SK-N-SH treated with all-trans-retinoic acid at 6 μM for 48 hours (cell line): Measurements from ENCODE around the gene GNAS.

Experiments
- ATAC-seq: fragments of 200-7000 bp; cut with Tn5 transposase; 3 replicates; pipeline ENCODE4 v1.9.1; 2020; ENCODE audit warnings: mild to moderate bottlenecking, moderate library complexity
- ARNTL ChIP-seq: fragments of 450-650 bp; formaldehyde crosslinking; IDR thresholded peaks from 2 replicates; pipeline ENCODE4 v1.5.0; 2020; ENCODE audit warnings: low read depth, mild to moderate bottlenecking, moderate library complexity, borderline replicate concordance
- BACH2 ChIP-seq: fragments of 250-450 bp; sonication (Bioruptor Pico); IDR thresholded peaks from 2 replicates; pipeline ENCODE4 v1.9.0; 2021; ENCODE audit warnings: mild to moderate bottlenecking, borderline replicate concordance
- CSDC2 ChIP-seq: fragments of 250-450 bp; sonication (Bioruptor Pico); IDR thresholded peaks from 2 replicates; pipeline ENCODE4 v1.5.0; 2020; ENCODE audit warnings: mild to moderate bottlenecking, moderate library complexity
- ESRRG ChIP-seq: fragments of 250-450 bp; sonication (Bioruptor Pico); IDR thresholded peaks from 2 replicates; pipeline ENCODE4 v1.6.1; 2021; ENCODE audit warnings: mild to moderate bottlenecking
- GLIS3 ChIP-seq: fragments of 250-450 bp; sonication (Bioruptor Pico); IDR thresholded peaks from 2 replicates; pipeline ENCODE4 v1.5.0; 2020; ENCODE audit warnings: mild to moderate bottlenecking, moderate library complexity
- ISL1 ChIP-seq: fragments of 250-450 bp; sonication (Bioruptor Pico); IDR thresholded peaks from 2 replicates; pipeline ENCODE4 v2.1.2; 2022; ENCODE audit warnings: mild to moderate bottlenecking, moderate library complexity
- OSR1 ChIP-seq: fragments of 250-450 bp; sonication (Bioruptor Pico); IDR thresholded peaks from 2 replicates; pipeline ENCODE4 v1.8.0; 2022; ENCODE audit warnings: moderate library complexity, mild to moderate bottlenecking, inconsistent platforms
- PPARA ChIP-seq: fragments of 250-450 bp; sonication (Bioruptor Pico); IDR thresholded peaks from 2 replicates; pipeline ENCODE4 v1.5.0; 2020; ENCODE audit warnings: mild to moderate bottlenecking, borderline replicate concordance
- RARB ChIP-seq: fragments of 250-450 bp; sonication (Bioruptor Pico); IDR thresholded peaks from 2 replicates; pipeline ENCODE4 v1.8.0; 2021; ENCODE audit warnings: mild to moderate bottlenecking, moderate library complexity
- SNAI2 ChIP-seq: fragments of 250-450 bp; sonication (Bioruptor Pico); IDR thresholded peaks from 2 replicates; pipeline ENCODE4 v1.5.0; 2020; ENCODE audit warnings: mild to moderate bottlenecking, moderate library complexity
- TCF4 ChIP-seq: fragments of 250-450 bp; sonication (Bioruptor Pico); IDR thresholded peaks from 2 replicates; pipeline ENCODE4 v1.8.0; 2021; ENCODE audit warnings: mild to moderate bottlenecking, moderate library complexity, borderline replicate concordance
- TOX ChIP-seq: fragments of 250-450 bp; sonication (Bioruptor Pico); IDR thresholded peaks from 2 replicates; pipeline ENCODE4 v1.8.0; 2021; ENCODE audit warnings: mild to moderate bottlenecking, moderate library complexity, borderline replicate concordance
- ZC3H10 ChIP-seq: fragments of 250-450 bp; sonication (Bioruptor Pico); IDR thresholded peaks from 2 replicates; pipeline ENCODE4 v1.5.1; 2021; ENCODE audit warnings: mild to moderate bottlenecking, moderate library complexity
- ZFP3 ChIP-seq: fragments of 250-450 bp; sonication (Bioruptor Pico); IDR thresholded peaks from 2 replicates; pipeline ENCODE4 v1.5.0; 2020; ENCODE audit warnings: mild to moderate bottlenecking, moderate library complexity
- ZFP30 ChIP-seq: fragments of 450-650 bp; formaldehyde crosslinking; IDR thresholded peaks from 2 replicates; pipeline ENCODE4 v1.5.0; 2022; ENCODE audit warnings: mild to moderate bottlenecking, moderate library complexity
- ZNF70 ChIP-seq: fragments of 450-650 bp; formaldehyde crosslinking; IDR thresholded peaks from 2 replicates; pipeline ENCODE4 v1.5.0; 2020; ENCODE audit warnings: mild to moderate bottlenecking, moderate library complexity
- ZNF8 ChIP-seq: fragments of 450-650 bp; formaldehyde crosslinking; IDR thresholded peaks from 2 replicates; pipeline ENCODE4 v1.5.0; 2020; ENCODE audit warnings: mild to moderate bottlenecking, moderate library complexity
- TF ChIP-seq, protein P1 (sequence below): fragments of 250-450 bp; sonication (Bioruptor Pico); IDR thresholded peaks from 2 replicates; pipeline ENCODE4 v1.8.0; 2020; ENCODE audit warnings: mild to moderate bottlenecking, moderate library complexity, borderline replicate concordance
- TF ChIP-seq, protein P2 (sequence below): fragments of 250-450 bp; sonication (Bioruptor Pico); IDR thresholded peaks from 2 replicates; pipeline ENCODE4 v1.5.1; 2020; ENCODE audit warnings: low read depth, mild to moderate bottlenecking, moderate library complexity
- TF ChIP-seq, protein P3 (sequence below): fragments of 250-450 bp; sonication (Bioruptor Pico); IDR thresholded peaks from 2 replicates; pipeline ENCODE4 v1.8.0; 2021; ENCODE audit warnings: low read depth, mild to moderate bottlenecking, moderate library complexity, borderline replicate concordance
- TF ChIP-seq, protein P4 (sequence below): fragments of 250-450 bp; sonication (Bioruptor Pico); IDR thresholded peaks from 2 replicates; pipeline ENCODE4 v1.5.1; 2021; ENCODE audit warnings: mild to moderate bottlenecking, moderate library complexity

Gene GNAS

DNA sequence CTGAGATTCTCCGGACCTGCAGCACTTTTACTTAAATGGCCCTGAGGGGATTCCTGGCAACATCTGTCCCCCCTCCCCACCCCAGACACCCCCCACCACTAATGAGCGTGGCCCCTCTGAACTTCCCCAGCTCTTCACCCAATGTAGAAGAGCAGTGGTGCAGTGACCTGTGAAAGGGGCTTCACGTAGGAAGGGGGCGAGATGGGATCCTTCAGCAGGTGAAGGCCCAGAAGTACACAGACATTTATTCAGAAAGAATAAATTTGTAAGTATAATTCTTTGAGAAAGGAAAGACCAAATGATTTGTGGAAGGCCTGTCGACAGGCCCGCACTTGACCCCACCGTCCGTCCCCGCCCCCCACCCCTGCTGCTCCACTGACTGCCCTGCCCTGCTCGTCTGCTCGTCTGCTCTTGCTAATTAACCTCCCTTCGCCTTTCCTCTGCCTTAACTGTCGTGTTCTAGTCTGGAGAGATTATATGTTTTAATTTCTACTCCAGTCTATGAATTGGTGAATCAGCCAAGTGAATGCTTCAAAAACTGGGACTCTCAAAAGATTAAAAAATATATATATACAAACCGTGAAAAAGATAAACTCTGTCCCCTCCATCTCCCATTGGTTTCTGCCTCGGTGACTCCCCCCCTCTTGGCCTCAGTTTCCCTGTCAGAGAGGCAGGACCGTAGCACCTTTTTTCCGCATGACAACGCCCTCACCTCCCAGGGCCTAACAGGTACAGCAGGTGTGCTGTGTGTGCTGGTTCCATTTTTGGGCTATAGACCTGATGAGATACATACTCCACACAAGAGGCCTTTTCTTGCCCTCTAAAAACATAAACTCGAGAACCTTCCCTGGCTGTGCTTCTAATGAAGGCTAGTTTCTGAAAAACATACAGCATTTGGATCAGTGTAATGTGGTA is 49.2 kb downstream of the GNAS start (continued):
- TF ChIP-seq, protein P1, sequence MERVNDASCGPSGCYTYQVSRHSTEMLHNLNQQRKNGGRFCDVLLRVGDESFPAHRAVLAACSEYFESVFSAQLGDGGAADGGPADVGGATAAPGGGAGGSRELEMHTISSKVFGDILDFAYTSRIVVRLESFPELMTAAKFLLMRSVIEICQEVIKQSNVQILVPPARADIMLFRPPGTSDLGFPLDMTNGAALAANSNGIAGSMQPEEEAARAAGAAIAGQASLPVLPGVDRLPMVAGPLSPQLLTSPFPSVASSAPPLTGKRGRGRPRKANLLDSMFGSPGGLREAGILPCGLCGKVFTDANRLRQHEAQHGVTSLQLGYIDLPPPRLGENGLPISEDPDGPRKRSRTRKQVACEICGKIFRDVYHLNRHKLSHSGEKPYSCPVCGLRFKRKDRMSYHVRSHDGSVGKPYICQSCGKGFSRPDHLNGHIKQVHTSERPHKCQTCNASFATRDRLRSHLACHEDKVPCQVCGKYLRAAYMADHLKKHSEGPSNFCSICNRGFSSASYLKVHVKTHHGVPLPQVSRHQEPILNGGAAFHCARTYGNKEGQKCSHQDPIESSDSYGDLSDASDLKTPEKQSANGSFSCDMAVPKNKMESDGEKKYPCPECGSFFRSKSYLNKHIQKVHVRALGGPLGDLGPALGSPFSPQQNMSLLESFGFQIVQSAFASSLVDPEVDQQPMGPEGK (CRISPR knock-in tag) = no peak
- TF ChIP-seq, protein P2, sequence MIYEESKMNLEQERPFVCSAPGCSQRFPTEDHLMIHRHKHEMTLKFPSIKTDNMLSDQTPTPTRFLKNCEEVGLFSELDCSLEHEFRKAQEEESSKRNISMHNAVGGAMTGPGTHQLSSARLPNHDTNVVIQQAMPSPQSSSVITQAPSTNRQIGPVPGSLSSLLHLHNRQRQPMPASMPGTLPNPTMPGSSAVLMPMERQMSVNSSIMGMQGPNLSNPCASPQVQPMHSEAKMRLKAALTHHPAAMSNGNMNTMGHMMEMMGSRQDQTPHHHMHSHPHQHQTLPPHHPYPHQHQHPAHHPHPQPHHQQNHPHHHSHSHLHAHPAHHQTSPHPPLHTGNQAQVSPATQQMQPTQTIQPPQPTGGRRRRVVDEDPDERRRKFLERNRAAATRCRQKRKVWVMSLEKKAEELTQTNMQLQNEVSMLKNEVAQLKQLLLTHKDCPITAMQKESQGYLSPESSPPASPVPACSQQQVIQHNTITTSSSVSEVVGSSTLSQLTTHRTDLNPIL = no peak
- no peak for TF ChIP-seq PPARA (CRISPR knock-in tag)
- no peak for TF ChIP-seq BACH2
- TF ChIP-seq SNAI2 (CRISPR knock-in tag) = no peak
- TF ChIP-seq RARB = no peak
- no peak for TF ChIP-seq ZC3H10 (CRISPR knock-in tag)
- no peak for TF ChIP-seq TCF4 (CRISPR knock-in tag)
- no peak for TF ChIP-seq TOX (CRISPR knock-in tag)

DNA sequence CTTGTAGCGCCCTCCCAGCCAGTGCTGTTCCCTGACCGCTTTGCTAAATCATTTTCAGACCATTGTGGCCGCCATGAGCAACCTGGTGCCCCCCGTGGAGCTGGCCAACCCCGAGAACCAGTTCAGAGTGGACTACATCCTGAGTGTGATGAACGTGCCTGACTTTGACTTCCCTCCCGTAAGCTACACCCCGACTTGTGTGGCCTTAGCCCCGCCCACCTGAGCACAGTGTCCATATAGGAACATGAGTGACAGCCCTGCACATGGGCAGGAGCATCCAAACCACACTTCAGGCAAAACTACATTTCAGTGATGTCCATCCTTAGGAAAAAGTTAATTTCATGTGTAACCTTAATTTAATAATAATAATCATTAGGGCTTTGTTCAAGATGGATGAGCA is 51.1 kb downstream of the GNAS start:
- TF ChIP-seq ESRRG (CRISPR knock-in tag) (no peak), RARB (no peak), ARNTL (CRISPR knock-in tag) (no peak), OSR1 (CRISPR knock-in tag) (no peak), ISL1 (CRISPR knock-in tag) (no peak), CSDC2 (CRISPR knock-in tag) (no peak), ZFP30 (CRISPR knock-in tag) (no peak), ZNF70 (CRISPR knock-in tag) (no peak), SNAI2 (CRISPR knock-in tag) (no peak), ZFP3 (CRISPR knock-in tag) (no peak), GLIS3 (CRISPR knock-in tag) (no peak), BACH2 (no peak)
- TF ChIP-seq, protein P3, sequence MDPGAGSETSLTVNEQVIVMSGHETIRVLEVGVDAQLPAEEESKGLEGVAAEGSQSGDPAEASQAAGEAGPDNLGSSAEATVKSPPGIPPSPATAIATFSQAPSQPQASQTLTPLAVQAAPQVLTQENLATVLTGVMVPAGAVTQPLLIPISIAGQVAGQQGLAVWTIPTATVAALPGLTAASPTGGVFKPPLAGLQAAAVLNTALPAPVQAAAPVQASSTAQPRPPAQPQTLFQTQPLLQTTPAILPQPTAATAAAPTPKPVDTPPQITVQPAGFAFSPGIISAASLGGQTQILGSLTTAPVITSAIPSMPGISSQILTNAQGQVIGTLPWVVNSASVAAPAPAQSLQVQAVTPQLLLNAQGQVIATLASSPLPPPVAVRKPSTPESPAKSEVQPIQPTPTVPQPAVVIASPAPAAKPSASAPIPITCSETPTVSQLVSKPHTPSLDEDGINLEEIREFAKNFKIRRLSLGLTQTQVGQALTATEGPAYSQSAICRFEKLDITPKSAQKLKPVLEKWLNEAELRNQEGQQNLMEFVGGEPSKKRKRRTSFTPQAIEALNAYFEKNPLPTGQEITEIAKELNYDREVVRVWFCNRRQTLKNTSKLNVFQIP (CRISPR knock-in tag) = no peak
- TF ChIP-seq, protein P4, sequence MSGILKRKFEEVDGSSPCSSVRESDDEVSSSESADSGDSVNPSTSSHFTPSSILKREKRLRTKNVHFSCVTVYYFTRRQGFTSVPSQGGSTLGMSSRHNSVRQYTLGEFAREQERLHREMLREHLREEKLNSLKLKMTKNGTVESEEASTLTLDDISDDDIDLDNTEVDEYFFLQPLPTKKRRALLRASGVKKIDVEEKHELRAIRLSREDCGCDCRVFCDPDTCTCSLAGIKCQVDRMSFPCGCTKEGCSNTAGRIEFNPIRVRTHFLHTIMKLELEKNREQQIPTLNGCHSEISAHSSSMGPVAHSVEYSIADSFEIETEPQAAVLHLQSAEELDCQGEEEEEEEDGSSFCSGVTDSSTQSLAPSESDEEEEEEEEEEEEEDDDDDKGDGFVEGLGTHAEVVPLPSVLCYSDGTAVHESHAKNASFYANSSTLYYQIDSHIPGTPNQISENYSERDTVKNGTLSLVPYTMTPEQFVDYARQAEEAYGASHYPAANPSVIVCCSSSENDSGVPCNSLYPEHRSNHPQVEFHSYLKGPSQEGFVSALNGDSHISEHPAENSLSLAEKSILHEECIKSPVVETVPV (CRISPR knock-in tag) = no peak
- ATAC-seq = no peak

DNA sequence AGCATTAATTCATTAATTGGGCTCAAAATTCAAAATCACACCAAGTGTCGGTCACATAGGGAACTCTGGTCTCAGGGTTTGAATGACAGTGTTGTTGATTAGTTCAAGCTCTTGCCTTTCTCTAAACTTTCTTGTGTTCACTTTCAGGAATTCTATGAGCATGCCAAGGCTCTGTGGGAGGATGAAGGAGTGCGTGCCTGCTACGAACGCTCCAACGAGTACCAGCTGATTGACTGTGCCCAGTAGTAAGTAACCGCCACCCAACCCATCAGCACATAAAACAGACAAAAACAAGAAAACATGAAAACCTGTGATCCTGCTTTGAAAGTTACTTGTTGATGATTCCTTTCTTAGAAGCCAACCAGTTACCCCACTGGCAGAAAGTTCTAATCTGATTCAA is 52.7 kb downstream of the GNAS start:
- no peak for ATAC-seq
- TF ChIP-seq ZFP30 (CRISPR knock-in tag) (no peak), RARB (no peak), ZFP3 (CRISPR knock-in tag) (no peak), ZNF8 (CRISPR knock-in tag) (no peak), ZNF70 (CRISPR knock-in tag) (no peak), PPARA (CRISPR knock-in tag) (no peak), BACH2 (no peak), ARNTL (CRISPR knock-in tag) (no peak), SNAI2 (CRISPR knock-in tag) (no peak)
- TF ChIP-seq, protein P1 (CRISPR knock-in tag) = no peak
- TF ChIP-seq, protein P4 (CRISPR knock-in tag) = no peak
- TF ChIP-seq, protein P2 = no peak
- TF ChIP-seq, protein P3 (CRISPR knock-in tag) = no peak
